Dermis blood vessel endothelial cell (primary cell): ENCODE results near the gene UGT1A10. TPM values are rescaled to one million over a fixed set of nuclear protein-coding genes. Genes with fewer than 3 reads are reported as not detected.

Source experiments
- DNase-seq: peaks from one replicate; pipeline ENCODE4 v3.0.0; 2010
- total RNA-seq: library from RNA; depleted of rRNA; stranded (reverse); fragments of >200 nt; gene quantifications from 2 replicates; pipeline ENCODE4 v1.2.3, GENCODE V29; 2014

Gene UGT1A10
- total RNA-seq, 1 donor from 2014 or later = not detected

DNA sequence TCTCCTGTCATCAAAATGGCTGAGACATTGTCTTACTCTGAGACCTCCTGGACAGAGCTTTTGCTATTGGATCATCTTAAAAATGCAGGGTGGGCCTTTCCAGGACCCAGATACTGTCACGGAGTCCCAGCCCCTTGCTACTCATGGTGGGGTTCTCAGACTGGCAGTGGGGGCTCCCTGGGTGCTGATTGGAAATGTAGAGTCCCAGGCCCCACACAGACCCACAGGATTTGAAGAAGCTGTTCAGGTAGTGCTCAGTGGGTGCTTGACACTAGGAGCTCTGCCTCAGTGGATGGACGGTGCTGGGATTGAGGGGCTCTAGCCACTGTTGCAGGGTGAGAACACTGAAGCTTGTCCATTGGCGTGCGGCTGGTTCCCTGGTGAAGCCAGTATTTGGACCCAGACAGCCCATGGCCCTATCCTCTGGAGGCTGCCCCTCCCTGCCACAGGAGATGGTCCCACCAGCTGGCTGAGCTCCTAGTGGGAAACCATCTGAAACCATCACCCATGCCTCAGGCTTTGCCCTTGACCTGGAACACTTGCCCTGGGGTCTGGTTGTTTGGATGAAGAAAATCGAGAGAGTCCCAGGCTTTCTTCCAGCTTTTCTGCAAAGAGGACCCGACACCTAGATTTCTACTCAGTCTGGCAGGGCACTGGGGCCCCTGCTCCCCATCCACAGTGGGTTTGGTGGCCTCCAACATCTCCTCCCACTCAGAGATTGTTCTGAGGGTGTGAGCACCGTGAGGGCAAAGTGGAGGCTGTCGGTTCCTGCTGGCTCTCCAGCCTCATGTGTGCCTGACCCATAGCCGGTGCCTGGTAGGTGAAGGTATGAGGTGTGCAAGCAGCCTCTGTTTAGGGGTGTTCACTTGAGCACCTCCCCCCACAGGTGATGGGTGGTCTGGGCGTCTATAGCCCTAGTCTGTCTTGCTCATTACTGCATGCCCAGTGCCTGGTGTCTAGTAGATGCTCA lies 172.0 kb downstream of the UGT1A10 start:
- no peak for DNase-seq

DNA sequence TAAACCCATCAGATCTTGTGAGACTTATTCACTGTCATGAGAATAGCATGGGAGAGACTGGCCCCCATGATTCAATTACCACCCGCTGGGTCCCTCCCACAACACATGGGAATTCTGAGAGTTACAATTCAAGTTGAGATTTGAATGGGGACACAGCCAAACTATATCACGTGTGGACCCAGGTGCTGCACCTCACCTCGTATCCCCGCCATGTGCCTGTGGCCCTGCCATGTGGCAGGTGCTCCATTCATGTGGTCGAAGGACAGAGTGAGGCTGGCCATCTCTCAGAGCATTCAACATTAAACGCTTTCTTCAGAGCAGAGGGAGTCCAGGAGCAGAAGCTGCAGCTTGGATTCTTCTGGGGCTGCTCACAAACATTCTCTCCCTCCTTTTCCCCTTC lies 174.1 kb downstream of the UGT1A10 start:
- DNase-seq = no peak

DNA sequence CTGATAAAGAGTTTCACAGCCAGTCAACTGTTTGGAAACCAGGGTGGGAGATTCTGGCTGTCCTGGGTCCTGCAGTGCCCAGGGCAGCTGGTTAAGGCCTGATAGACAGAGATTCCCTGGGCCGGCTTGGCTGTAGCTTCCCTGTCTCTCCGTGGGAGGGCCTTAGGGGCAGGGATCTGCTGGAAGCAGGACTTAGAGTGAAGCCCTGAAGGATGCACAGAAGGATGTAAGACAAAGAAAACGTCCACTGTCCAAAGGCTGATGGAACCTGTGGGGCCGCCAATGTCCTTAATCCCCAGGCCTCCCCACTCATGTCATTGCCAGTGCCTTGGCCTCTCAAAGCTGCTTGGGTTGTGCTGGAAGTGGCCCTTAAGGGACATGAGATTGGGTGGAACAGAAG lies 174.8 kb downstream of the UGT1A10 start:
- DNase-seq = no peak

DNA sequence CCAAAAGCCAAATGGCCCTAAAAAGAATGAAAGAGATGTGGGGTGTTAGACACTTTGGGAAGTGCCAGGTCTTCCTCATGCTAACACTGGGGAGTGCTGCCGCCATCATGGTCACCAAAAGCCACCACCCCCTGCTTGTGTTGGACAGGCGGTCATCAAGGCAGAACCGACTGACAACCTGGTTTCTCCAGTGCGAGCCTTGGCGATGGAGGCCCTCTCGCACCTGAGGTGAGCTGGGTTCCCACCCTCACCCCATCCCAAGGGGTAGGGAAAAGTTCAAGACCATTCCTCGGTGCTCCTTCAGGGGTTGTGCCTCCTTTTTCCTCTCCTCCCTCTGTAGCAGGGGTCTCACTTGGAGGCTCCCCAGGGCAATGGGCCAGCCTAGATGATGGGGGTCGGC lies 175.5 kb downstream of the UGT1A10 start:
- no peak for DNase-seq

DNA sequence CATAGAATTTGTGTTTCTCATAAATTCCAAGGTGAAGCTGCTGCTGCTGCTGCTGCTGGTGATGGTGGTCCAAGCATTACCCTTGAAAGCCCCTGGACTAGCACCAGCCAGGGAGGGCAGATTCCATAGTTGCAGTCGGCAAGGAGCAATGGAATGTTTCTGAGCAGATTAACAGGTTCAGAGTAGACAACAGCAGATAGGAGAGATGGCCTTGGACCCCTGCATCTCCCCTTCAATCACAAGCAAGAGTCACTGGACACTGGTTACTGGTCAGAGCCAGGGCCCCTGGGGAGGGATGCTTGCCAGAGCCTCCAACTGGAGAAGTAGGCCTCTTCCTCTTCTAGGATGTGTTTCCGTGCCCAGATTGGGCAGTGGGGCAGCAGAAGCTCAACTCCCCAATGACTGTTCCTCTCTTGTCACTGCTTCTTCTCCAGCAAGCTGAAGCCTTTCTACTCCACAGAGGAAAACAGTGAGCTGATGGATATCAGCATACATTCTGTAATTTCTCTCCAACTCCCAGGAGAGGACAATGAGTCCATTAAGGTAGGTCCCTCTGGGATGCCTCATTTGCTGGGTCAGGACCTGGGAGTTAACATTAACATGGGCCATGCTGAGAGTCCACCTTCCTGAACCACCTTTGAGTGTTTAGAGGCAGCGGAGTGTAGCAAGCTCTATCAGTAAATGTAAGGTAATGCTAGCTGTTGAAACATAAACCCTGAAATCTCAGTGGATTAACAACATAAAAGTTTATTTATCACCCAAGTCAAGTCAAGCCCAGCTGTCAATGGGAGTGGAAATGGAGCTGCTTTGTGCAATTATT lies 177.2 kb downstream of the UGT1A10 start:
- no peak for DNase-seq

DNA sequence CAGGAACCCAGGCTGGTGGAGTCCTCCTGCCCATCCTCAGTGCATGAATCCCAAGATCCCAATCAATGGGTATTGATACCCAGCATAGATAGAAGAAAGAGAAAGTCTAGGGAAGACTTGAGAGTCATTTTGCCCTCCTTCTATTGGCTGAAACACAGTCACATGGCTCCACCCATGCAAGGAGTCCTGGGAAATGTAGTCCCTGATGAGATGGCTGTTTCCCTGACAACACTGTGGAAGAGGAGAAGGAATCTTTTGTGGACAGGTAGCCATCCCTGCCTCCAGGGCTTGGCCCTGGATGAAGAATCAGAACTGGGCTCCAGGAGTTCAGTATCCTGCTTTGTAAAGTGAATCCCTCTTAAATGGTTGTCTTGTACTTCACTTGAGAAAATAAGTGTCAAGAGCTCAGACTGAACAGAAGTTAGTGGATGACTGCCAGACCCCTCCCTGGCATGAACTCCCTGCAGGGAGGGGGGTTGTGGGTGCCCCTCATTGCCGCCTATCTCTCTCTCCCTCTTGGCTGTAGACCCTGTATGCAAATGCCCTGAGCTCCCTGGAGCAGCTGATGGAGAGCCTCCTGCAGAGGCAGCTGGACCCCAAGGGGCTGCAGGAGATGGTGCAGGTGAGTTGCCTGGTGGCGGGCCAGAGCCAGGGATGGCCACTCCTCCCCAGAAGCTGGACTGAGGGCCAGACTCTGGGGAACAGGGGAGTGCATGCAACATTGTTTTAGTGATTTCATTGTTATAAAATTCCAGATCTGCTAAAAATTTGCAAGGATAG lies 178.0 kb downstream of the UGT1A10 start:
- DNase-seq = peak; percentile 12

DNA sequence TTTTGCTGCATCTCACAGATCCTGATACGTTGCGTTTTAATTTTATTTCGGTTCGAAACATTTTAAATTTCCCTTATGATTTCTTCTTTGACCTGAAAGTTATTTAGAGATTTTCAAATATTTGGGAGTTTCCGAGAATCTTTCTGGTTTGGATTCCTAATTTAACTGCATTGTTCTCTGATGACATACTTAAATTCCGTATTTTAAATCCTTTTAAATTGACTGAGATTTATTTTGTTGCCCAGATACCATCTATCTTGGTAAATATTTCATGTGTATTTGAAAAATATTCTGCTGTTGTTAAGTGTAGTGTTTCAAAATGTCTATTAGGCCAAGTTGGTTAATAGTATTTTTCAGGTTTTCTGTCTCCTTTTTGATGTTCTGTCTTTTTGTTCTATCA lies 179.6 kb downstream of the UGT1A10 start:
- DNase-seq = no peak

DNA sequence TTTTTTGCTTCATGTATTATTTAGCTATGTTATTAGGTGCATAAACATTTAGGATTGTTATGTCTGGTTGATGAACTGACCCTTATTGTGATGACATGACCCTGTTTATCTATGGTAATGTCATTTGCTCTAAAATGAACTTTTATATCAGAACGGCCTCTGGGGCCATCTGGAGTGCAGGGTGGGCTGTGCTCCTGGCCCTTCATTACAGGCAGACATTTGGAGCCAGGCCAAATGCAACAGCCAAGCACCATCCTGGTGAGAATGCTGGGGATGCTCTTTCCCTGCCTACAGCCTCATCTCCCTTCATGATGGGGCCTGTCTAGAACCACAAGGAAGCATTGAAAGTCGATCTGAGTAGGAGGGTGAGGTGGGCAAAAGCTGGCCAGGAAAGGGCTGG lies 180.1 kb downstream of the UGT1A10 start:
- no peak for DNase-seq

DNA sequence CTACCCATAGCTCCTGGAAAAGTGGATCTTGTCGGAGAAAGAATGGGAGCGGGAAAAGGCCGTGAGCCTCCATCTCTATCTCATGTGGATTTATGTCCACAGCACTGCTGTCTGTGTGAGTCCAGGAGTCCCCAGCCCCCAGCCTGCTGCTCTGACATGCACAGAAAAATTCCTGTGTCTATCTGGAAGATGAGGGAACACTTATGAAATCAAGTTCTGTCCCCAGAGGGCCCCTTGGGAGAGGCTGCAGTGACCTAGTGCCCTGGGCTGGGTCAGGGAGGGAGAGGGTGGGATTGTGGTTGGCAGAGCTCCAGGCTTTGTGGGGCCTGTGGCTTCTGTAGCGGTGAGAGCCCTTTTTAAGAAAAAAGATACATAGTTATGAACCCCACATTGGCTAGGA lies 180.5 kb downstream of the UGT1A10 start:
- no peak for DNase-seq

DNA sequence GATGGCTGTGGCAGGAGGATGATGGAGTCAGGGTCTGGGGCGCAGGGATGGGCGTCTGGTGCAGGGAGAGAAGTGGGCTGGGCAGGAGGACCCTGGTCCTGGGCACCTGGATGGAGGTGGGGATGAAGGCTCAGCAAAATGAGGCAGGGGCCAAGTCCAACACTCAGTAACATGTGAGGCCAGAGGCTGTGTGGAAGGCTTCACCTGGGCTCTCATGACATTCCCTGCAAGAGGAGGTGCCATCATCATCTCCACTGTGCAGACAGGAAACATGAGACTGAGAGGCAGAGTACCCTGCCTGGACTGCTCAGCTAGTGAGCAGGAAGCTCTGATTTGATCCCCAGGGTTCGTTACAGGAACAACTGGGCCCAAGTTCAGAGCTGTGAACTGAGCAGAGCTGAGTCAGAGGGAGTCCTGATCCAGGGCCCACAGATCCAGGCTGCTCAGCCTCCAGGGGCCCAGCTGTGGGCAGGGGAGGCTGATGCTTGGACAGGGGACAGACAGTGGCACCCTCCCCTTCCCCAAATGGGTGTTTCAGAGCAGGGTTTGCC lies 181.2 kb downstream of the UGT1A10 start:
- no peak for DNase-seq

DNA sequence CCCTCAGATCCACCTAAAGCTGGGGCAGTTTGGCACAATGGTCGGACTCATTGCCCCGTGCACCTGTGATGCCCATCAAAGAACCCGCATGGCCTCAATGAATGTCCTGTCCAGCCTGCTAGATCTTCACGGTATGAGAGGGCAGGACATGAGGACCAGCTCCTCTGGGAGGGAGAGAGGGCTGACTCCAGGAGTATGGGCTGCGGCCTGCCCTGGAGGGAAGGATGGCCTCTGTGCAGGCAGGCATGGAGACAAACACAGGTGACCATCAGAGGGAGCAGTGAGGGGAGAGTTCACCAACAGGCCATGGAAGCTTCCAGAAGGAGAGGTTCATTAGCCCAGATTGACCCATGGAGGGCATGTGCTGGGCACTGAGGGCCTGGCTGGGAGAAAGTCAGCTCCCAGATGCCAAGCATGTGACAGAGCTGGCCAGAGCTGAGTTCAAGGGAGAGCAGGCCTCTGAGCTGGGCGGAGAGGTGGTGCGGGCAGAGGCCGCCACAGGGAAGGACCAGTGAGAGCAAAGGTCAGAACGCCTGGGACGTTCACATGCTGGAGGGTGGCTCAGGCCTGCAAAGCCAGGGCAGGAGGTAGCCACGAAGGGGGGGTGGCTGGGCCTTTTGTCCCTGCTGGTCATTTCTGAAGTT lies 181.9 kb downstream of the UGT1A10 start:
- DNase-seq = no peak

DNA sequence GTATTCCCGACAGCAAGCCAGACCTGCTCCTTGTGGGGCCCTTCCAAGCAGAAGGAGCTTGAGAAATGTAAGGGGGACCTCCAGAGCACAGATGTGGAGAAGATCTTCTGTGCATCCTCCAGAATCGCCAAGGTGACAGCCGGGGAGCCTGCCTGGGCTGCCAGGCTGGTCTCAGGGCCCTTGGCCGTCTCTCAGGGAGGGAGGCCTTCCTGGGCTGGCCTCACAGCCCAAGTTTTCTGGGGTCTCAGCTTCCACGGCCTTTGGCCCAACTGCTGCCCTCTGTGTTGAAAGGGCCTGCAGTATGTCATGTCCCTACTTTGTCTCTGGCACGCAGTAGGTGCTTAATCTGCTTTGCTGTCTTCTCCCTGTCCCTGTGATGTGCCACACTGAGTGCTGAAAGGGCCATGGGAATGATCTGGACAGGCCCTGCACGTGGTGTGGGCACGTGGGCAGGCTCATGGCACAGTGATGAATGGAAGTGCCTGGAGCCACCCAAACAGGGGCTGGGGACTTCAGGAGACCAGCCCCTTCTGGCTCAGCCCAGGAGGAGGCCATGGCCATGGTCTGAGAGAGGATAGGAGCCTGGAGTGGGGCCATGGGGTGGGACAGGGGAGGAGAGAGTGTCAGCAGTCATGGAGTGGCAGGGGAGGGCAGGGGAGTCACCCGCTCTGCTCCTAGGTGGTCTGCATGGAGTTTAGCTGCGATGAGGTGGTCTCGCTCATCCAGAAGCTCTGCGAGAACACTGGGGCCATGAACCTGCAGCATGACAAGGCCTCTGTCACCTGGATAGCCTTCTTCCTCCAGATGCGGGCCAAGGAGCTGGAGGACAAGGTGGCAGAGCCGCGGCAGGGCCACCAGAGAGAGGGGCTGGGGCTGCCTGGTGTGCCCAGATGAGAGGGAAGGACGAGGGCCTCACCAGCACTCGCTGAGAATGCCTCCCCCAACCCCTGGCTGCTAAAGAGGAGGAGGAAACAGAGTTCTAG lies 182.7 kb downstream of the UGT1A10 start:
- no peak for DNase-seq

DNA sequence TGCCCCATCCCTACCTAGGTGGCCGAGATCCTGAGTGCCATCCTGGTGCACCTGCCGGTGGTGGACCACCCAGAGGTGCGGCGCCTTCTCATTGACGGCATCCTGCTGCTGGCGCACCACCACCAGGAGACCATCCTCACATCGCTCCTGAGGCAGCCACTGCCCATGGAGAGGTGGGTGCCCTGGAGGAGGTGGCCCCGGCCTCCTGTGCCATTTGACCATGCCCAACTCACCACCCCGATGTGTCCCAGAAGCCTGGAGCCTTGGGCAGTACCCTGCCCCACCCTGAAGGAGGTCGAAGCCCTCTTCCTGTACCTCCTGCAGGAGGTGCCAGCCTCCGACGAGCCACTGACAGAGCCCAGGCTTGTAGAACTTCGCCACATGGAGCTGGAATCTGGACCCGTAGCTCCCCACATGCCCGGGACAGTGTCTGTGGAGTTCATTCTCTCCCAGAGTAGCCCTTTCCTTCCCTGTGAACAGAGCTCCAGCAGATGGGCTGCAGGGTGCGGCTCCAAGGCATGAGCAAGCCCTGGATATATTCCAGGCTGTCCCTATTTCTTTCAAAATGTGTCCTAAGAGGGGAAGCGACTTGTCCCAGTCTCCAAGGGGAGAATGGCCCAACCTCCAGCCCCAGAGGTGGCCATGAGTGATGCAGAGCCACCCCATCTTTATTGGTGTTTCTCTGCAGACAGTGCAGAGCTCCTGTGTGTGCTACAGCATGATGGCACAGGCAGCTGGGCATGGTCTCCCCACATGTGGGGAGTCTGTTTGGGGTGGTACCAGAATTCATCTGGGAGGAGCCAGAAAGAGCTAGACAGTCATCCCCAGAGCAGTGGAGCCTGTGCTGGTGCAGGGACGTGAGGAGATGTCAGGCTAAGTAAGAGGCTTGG lies 183.9 kb downstream of the UGT1A10 start:
- DNase-seq = no peak

DNA sequence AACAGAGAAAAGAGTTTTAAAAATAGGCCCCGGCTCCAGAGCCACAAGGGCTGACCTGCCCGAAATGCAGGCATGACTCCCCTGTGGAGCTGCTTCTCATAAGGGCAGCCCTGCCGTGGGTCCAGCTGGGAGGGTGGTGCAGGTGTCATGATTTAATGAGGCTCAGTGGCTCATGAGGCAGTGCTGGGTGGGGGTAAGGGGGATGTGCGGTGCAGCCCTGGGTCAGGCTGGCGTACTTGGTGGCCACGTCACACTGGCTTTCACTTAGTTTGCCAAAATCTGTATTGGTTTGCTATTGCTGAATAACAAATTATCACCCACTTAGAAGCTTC lies 184.5 kb downstream of the UGT1A10 start:
- DNase-seq = no peak

DNA sequence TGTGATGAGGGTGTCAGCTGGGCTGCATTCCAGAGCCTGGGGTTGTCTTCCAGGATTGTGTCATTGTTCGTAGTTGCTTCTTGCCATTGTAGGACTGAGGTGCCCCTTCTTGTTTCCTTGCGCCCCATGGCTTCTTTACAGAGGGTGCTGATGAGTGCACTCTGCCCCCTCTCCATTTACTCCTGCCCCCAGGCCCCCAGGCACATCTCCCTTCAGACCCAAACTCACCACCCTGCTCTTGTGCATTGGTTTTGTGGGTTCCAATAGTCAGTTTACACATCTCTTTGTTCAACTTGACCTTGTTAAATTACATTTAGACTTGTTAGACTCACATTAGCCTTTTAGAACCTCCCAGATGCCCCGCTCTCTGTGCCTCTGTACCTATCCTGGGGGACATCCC lies 184.9 kb downstream of the UGT1A10 start:
- DNase-seq = no peak

DNA sequence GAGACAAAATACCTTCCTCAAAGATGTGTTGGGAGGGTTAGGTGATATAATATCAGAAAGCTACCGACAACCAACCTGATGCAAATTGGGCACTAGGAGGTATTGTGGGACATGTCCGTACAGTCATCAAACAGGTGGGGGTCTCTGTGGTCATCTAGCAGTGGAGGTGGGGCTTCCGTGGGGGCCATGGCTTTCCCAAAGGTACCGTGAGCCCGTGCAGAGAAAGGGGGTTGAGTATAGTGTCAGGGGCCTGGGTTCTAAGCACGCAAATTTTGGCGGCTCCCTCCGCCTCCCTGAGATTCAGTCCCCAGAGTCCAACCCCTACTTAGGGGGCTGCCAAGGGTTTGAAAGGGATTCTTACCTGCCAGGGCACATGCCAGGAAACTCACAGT lies 185.5 kb downstream of the UGT1A10 start:
- DNase-seq = no peak

DNA sequence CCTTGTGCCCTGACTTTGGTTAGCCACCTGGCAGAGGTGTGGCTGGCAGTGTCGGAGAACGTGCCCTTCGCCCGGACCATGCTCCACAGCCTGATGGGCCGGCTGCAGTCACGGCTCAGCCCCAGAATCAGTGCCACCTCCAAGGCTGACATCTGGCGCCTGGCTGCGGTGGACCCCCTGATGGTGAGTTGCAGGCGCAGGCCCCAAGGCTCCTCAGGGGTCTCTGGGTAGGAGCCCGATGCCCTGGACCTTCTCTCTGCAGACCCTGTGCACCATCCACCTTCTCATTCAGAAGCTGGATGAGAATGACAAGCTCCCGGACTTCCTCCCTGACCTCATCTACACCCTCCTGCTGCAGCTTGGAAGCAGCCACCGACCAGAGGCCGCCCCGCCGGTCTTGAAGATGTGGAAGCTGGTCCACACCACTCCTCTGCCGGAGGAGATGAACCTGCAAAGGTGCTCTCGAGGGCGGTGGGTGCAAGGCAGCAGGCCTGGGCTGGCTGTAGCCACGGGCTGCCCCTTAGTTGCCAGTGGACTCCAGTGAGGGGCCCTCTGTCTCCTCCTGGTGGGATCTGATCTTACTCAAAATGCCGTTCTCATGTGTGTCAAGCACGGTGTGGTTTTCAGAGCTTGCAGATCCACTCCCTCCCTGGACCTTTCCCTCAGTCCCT lies 186.0 kb downstream of the UGT1A10 start:
- no peak for DNase-seq
